Osteocyte (in vitro differentiated cells): ENCODE results near the gene DNM3. TPM values are rescaled to one million over a fixed set of nuclear protein-coding genes. Genes with fewer than 3 reads are reported as not detected.
A peak's percentile ranks its signal among the peaks of the same experiment; 100 is the strongest.
"Not testable (repeated sequence)": the region's sequence is repeated elsewhere in the genome, so short reads cannot be mapped to it uniquely, and the experiment has no call there.

Experiments
- DNase-seq: peaks from one replicate; pipeline ENCODE4 v3.0.0; 2021; ENCODE audit warnings: mixed read lengths; ENCODE audit not compliant: unreplicated experiment; ENCODE audit errors: extremely low spot score
- H3K27ac Mint-ChIP-seq: one replicate; pipeline ENCODE4 v1.8.0; 2021; ENCODE audit warnings: mild to moderate bottlenecking, mixed read lengths; ENCODE audit not compliant: unreplicated experiment
- H3K27me3 Mint-ChIP-seq: one replicate; pipeline ENCODE4 v1.8.0; 2021; ENCODE audit warnings: mixed read lengths; ENCODE audit not compliant: unreplicated experiment
- H3K36me3 Mint-ChIP-seq: one replicate; pipeline ENCODE4 v1.8.0; 2021; ENCODE audit warnings: mixed read lengths; ENCODE audit not compliant: unreplicated experiment
- H3K4me1 Mint-ChIP-seq: one replicate; pipeline ENCODE4 v1.8.0; 2021; ENCODE audit warnings: mixed read lengths; ENCODE audit not compliant: unreplicated experiment
- H3K4me3 Mint-ChIP-seq: one replicate; pipeline ENCODE4 v1.8.0; 2021; ENCODE audit warnings: mild to moderate bottlenecking, moderate library complexity, mixed read lengths; ENCODE audit not compliant: unreplicated experiment
- H3K9me3 Mint-ChIP-seq: one replicate; pipeline ENCODE4 v1.8.0; 2021; ENCODE audit warnings: mixed read lengths; ENCODE audit not compliant: unreplicated experiment
- CTCF ChIP-seq: fragments of 200-600 bp; sonication (generic); IDR thresholded peaks from 2 replicates; pipeline ENCODE4 v1.5.0; 2021; ENCODE audit warnings: antibody characterized with exemption, mild to moderate bottlenecking, moderate library complexity
- total RNA-seq: library from RNA; stranded (reverse); gene quantifications from 2 replicates; pipeline ENCODE4 v1.2.1, GENCODE V29; 2021

DNM3 gene
- total RNA-seq, 1 donor from 2014 or later = 3.7 TPM

DNA sequence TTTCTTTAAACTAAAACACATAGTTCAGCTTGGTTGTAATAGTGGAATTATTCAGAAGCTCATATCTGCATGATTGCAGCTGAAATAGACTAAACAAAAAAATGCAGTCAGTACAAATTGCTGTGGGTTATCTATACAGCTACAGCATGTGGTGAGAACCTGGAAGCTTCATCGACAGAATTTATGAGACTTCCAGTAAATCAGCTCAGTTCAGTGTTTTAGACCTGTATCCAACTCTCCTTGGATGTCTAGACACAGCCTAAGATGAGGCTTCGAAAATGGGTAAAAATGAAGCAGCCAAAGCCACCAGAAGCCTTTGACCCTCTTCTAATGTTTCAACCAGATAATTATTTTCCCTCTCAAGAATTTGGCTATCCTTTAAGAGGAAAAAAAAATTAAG lies 452.1 kb downstream of the DNM3 start:
- Mint-ChIP-seq H3K27me3 (no peaks in the 10 kb centered on the region), H3K27ac (peak overlapping the region; percentile 57), H3K36me3 (no peaks in the 10 kb centered on the region), H3K9me3 (no peaks in the 10 kb centered on the region), H3K4me3 (no peak overlapping the region), H3K4me1 (peaks cover 39% of the 10 kb centered on the region)
- TF ChIP-seq CTCF = no peak
- no peak for DNase-seq

DNA sequence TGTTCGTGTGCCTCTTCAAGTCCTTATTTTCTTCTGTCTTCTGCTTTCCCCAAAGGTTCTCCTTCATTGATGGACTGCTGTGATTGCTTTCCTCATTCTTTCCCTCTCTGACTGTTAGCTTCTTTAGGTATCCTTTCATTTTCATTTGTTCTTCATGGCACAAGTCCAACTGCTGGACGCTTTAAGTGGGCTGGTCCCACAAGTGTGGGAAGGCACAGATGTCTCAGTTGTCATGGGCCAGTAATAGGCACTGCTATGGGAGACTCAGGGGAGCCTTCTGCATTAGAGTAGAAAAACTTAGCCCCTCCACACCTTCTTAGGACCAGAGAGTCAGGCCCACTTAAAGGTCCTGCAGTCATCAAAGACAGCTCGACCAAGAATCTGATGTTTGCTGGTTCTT lies 456.8 kb downstream of the DNM3 start:
- Mint-ChIP-seq H3K9me3 (peaks cover 8% of the 10 kb centered on the region), H3K4me1 (peaks cover 35% of the 10 kb centered on the region), H3K27ac (peak overlapping the region; percentile 16), H3K4me3 (no peak overlapping the region), H3K27me3 (no peaks in the 10 kb centered on the region), H3K36me3 (peaks cover 5% of the 10 kb centered on the region)
- TF ChIP-seq CTCF = no peak
- no peak for DNase-seq

GRCh38 chr1:172298911-172299310 lies 457.6 kb downstream of the DNM3 start:
- Mint-ChIP-seq H3K9me3 (peaks cover 16% of the 10 kb centered on the region), H3K36me3 (peaks cover 8% of the 10 kb centered on the region), H3K27me3 (no peaks in the 10 kb centered on the region), H3K4me1 (peaks cover 27% of the 10 kb centered on the region), H3K27ac (peak overlapping the region; percentile 39), H3K4me3 (no peak overlapping the region)
- TF ChIP-seq CTCF = no peak
- DNase-seq = no peak

- Mint-ChIP-seq H3K36me3 (peaks cover 12% of the 10 kb centered on the region), H3K27ac (no peak overlapping the region), H3K4me3 (no peak overlapping the region), H3K9me3 (peaks cover 20% of the 10 kb centered on the region), H3K4me1 (peaks cover 23% of the 10 kb centered on the region), H3K27me3 (no peaks in the 10 kb centered on the region)
- TF ChIP-seq CTCF = no peak
- no peak for DNase-seq
These were observed 458.2 kb downstream of the DNM3 start for GRCh38 chr1:172299515-172299914.

DNA sequence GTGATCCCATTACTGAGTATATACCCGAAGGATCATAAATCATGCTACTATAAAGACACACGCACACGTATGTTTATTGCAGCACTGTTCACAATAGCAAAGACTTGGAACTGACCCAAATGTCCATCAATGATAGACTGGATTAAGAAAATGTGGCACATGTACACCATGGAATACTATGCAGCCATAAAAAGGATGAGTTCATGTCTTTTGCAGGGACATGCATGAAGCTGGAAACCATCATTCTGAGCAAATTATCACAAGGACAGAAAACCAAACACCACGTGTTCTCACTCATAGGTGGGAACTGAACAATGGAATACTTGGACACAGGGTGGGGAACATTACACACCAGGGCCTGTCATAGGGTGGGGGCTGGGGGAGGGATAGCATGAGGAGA lies 466.2 kb downstream of the DNM3 start:
- H3K27me3 Mint-ChIP-seq = not testable (repeated sequence)

DNA sequence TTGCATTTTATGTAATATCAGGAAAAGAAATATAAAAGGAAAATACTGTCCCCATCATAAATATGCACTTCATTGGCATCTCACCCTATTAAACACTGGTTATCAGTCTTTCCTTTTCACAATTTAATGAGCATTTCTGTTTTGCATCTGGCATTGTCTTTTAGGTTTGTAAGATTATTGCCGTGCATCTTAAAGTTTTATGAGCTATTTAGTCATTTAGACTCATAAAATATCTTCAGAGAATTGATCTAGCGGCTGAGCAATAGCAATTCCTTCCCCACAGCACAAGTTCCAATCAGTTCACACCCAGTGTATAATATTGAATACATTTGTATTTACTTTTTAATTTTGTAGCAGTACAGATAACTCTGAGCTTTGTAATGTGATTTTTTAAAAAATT lies 466.8 kb downstream of the DNM3 start:
- H3K9me3 Mint-ChIP-seq = peaks cover 25% of the 10 kb centered on the region
- no peak for TF ChIP-seq CTCF
- H3K4me3 Mint-ChIP-seq = no peak overlapping the region
- H3K27ac Mint-ChIP-seq = peak overlapping the region; percentile 53
- peaks cover 19% of the 10 kb centered on the region for H3K4me1 Mint-ChIP-seq
- DNase-seq = no peak
- no peaks in the 10 kb centered on the region for H3K27me3 Mint-ChIP-seq
- peaks cover 18% of the 10 kb centered on the region for H3K36me3 Mint-ChIP-seq

More for the DNA sequence above, 466.2 kb downstream of the DNM3 start:
- peaks cover 19% of the 10 kb centered on the region for H3K4me1 Mint-ChIP-seq
- H3K36me3 Mint-ChIP-seq = peaks cover 22% of the 10 kb centered on the region
- H3K4me3 Mint-ChIP-seq, DNase-seq, H3K27ac Mint-ChIP-seq: not testable (repeated sequence)
- H3K9me3 Mint-ChIP-seq = peaks cover 28% of the 10 kb centered on the region
